HG03175 (cell line): ENCODE measurements around the gene TPM1.

Source experiments
- ATAC-seq: cut with Tn5 transposase; IDR thresholded peaks from one replicate; pipeline ENCODE4 v1.9.1; 2021; ENCODE audit warnings: mild to moderate bottlenecking, moderate library complexity; ENCODE audit not compliant: unreplicated experiment

TPM1 gene

GRCh38 chr15:63040509-63040908, 2.0 kb upstream of the TPM1 start:
- no peak for ATAC-seq

DNA sequence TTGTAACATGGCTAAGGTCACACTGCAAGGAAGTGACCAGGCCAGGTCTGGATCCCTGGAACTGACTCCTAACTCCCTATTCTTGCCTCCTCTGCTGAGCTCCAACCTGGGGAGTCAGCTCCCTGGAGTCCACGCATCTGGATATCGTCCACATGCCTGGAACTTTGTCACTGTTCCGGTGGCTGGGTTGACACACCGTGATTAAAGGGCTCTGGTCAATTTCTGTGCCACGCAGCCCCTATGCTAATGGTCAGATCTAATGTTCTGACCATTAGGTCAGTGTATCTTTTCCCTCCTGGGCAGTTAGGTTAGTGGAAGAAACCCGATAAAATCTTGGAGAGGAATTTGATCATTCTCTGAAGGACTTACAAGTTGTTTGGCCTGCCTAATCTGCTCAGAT, 1.6 kb upstream of the TPM1 start:
- no peak for ATAC-seq

DNA sequence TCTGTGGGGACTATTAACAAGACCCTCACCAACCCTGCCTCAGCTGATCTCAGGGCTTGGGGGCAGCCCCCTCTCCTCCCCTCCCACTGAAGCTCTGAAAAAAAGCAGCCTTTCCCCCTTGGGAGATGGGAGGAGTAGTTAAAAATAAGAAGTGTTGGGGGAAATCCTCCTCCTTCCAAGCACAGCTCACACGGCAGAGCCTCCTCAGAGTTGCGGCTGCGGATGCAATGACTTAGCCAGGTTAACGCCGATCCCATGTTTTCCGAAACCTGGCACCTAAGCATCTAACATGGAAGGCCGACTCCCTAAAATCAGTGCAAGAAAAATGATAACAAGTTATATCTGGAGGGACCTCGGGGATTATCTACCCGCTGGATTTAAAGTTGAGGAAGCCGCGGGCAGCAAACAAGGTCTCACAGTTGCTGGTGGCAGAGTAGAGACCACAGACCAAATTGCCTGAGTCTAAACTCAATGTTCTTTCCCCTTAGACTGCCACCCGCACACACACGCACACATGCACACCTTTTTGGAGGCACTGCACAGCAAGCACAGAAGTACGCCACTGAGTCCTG, 1.1 kb upstream of the TPM1 start:
- no peak for ATAC-seq

- ATAC-seq, result no peak
Observed at GRCh38 chr15:63042877-63043334, 359 bp downstream of the TPM1 start.

DNA sequence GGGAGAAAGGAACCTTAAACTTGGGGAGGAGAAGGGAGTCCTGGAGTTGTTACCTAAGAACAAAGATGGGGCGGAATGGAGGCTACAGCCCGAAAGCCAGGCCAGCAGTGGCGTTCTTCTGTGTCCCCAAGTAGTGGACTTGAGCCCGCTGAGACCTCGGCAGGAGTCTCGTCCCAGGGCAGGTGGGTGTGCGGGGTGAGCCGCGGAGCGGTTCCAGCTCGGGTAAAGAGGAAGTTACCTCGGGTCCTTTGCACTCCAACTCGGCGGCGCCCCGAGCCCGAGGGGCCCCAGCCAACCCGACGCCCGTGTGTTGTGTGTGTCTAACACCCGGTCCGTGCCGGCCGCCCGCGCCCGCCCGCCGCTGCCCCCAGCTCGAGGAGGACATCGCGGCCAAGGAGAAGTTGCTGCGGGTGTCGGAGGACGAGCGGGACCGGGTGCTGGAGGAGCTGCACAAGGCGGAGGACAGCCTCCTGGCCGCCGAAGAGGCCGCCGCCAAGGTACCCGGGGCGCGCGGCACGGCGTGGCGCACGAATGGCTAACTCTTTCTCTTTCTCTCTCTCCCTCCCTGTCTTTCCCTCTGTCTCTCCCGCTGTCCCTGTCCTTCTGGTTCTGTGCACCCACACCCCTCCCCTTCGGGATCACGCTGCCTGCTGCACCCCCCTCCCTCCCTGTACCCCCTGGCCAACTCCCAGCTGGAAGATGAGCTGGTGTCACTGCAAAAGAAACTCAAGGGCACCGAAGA, 959 bp downstream of the TPM1 start:
- no peak for ATAC-seq

DNA sequence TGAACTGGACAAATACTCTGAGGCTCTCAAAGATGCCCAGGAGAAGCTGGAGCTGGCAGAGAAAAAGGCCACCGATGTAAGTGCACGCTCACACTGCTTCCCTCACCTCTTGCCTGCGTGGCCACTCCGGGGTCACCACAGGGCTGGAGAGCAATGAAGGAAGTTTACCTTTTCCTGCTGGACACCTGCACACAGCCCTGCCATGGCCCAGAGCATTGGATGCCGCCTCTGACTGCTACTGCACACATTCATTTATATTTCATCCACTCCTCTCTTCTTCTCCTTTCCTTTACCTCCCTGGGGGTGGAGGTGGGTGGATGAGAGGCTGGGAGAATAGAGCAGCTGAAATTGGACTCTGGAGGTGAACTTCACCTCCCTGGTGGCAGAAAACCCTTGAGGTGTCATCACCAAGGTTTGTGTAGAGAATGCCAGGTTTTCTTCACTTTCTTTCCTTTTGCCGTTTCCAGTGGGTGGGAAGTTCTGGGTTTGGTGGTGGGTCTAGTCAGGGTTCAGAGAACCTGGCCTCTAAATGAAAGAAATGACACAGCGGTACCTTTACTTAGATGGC, 1.6 kb downstream of the TPM1 start:
- ATAC-seq, result no peak

DNA sequence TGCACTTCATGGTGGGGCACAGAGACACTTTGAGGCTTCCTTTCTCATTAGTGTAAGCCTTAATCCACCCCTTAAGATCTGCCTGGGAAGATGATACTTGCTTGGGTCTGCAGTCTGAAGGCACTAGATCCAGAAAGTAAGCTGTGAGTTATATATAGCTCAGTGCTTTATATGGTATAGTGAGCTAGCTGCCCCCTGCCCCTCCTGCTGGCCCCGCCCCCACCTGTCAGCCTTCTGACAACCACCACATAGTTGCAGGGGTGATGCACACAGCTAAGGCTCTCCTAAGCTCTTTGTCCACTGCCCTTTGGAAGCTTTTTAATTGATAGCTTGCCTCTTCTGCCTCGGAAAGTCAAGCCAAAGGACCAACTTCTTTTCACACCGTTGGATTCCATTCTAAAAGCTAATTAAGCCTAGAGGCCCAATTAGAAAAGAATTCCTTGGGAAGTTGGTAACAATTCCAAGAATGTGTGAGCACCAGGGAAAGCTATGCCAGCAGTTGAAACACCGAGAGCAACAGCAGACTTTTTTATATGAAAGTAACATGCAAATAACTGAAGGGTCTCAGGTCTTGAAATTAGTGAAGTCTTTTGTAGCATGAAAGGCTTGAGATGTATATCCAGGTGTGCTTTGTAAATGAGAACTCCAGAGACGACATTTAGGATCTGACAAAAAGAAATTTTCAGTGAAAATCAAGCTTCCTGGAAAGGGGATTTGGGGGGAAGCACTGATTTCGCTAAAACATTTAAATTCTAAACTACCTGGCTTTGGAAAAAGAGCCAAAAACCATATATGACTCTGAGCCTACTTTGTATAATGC, 2.3 kb downstream of the TPM1 start:
- ATAC-seq, result no peak

DNA sequence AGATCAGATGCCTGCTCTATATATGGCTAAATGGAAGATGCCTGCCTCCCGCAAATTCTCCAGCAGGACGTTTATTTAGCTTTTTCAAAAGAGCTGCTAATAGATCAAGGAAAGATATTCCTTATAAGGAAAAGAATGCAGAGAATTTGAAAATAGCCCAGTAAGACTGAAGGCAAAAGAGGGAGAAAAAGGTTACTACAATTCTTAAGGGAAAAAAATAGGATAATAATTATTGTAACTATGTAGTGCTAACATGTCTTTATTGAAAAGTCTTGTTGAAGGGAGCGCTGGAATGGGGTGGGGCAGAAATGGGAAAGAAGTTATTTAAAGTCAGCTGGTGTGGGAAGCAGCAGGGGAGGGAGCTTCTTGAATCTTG, 2.9 kb downstream of the TPM1 start:
- no peak for ATAC-seq

GRCh38 chr15:63045879-63046278, 3.3 kb downstream of the TPM1 start:
- ATAC-seq, result no peak

DNA sequence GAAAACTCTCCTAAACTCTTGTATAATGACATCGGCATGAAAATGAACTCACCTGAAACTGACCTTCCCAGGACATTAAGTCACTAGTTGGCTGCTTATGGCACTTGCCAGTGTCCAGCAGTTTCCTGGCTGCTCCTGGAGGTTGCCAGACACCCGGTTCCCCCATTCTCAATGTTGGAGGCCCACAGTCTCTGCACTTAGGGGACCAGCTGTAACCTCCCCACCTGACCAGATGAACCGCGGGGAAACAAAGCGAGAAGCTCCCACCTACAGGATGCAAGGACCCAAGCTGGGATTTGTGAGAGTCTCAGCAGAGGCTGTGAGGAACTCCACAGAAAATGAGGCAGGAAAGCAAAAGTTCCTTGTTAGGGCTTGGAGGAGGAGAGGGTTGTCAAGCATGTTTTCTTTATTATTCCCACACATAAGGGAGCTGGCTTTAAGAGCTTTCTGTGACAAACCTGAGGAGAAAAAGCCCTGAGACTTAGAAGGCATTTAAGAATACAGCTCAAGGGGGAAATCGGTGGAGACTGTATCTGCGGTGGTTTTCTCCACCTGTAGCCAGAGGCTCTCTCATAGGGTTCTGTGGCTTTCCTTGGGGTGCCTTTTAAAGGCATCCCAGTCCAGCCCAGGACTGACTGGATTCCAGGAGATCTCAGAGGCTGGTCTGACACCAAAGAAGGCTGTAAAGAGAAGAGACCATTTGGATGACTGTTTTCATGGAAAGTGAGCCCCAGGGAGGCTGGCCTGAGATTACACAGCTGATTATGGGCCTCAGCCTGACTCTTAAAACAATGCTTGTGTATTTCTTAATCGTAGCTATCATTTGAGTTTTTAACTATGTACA, 4.6 kb downstream of the TPM1 start:
- ATAC-seq, result no peak

GRCh38 chr15:63047792-63048114, 5.2 kb downstream of the TPM1 start:
- no peak for ATAC-seq

- ATAC-seq, result peak; percentile 83
Observed at GRCh38 chr15:63048115-63048775, 5.7 kb downstream of the TPM1 start.

- peak; percentile 1 for ATAC-seq
Observed at GRCh38 chr15:63048776-63049665, 6.5 kb downstream of the TPM1 start.

DNA sequence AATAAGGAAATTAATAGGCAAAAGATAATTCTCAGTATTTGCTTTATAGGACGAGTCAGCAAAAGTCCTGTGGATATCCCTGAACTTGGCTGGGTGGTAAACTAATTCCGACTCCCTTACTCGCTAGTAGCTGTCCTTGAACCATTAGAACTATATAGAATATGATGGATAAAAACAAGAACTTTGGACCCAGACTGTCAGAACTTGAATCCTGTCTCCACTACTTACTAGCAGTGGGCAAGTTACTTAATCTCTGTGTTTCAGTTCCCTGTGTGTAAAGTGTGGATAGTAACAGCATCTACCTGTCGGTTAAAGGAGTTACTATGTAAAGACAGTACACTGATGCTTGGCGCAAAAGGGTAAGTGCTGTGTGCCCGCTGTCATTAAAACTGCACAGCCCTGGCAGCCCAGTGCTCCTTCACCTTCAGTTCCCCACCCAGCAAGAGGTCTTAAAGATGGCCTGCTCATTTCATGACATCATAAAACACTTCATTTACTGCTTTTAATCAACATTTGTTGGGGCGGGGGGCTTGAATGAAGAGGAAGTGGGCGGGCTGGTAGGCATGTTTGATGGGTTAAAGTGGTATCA, 7.3 kb downstream of the TPM1 start:
- ATAC-seq, result no peak

DNA sequence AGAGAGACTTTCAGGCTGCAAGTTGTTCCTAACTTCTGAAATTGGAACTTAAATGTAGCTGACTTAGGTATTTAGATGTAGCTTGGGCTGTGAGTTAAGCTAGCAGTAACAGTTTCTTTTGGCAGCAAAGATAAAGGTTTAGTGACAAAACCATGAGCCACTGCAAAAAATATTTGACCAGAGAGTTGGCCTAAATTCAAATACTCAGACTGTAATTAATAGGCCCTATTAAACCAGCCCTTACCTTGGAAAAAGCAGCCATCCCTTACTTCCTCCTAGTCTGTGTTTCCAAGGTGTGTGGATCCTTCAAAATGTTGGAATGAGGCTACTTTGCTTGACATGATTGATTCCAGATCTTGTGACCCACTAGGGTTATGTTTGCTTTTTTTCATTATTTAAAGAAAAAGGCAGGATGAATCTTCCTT, 8.2 kb downstream of the TPM1 start:
- ATAC-seq, result no peak

- no peak for ATAC-seq
Observed at GRCh38 chr15:63051156-63052066, 8.9 kb downstream of the TPM1 start.

GRCh38 chr15:63052077-63052841, 9.7 kb downstream of the TPM1 start:
- no peak for ATAC-seq
